SK-N-SH (cell line): ENCODE measurements around the gene LRRC43. TPM values are rescaled to one million over a fixed set of nuclear protein-coding genes. Genes with fewer than 3 reads are reported as not detected.

Source experiments
- CTCF ChIA-PET: fragments of 300-600, 350-600 bp; formaldehyde crosslinking; extraction: SDS; loops from one replicate; lab custom pipeline; 2021; lab: Yijun Ruan, JAX
- POLR2A ChIA-PET: fragments of 350-600 bp; sonication (Branson Sonifier 250); formaldehyde crosslinking; extraction: SDS; loops from one replicate; lab custom pipeline; 2020; ENCODE audit warnings: antibody characterized with exemption, inconsistent platforms; lab: Yijun Ruan, JAX
- DNase-seq: peaks from one replicate; pipeline ENCODE4 v3.0.0; 2012
- H2AFZ ChIP-seq: fragments of 200-600 bp; sonication (generic); 2 replicates; pipeline ENCODE4 v1.8.1; 2016; ENCODE audit warnings: antibody characterized with exemption, mild to moderate bottlenecking, low read depth
- H3F3A ChIP-seq: fragments of 200-600 bp; sonication (generic); replicated peaks from 2 replicates; pipeline ENCODE3; 2016; ENCODE audit warnings: antibody characterized with exemption, mild to moderate bottlenecking; ENCODE audit not compliant: insufficient read depth
- H3K27ac ChIP-seq, 2 experiments: fragments of 200-500 bp in 1 of 2; fragments of 200-600 bp in 1 of 2; sonication (Bioruptor generic) in 1 of 2; sonication (generic), shearing (Covaris generic) in 1 of 2; 2 replicates each; pipeline versions ENCODE4 v1.5.1 to v1.6.1; 2014 to 2016; ENCODE audit warnings: low read depth in 2 of 2, inconsistent platforms in 1 of 2, low read length in 1 of 2, mild to moderate bottlenecking in 1 of 2, mixed read lengths in 1 of 2
- H3K27me3 ChIP-seq: fragments of 200-600 bp; sonication (generic), shearing (Covaris generic); 2 replicates; pipeline ENCODE4 v1.6.1; 2016; ENCODE audit warnings: mixed run types; ENCODE audit not compliant: insufficient read depth
- H3K36me3 ChIP-seq, 2 experiments: fragments of 200-500 bp in 1 of 2; fragments of 200-600 bp in 1 of 2; sonication (Bioruptor generic) in 1 of 2; sonication (generic) in 1 of 2; replicated peaks in 1 of 2; 2 replicates each; pipeline versions ENCODE3 to v1.5.1; 2014 to 2016; ENCODE audit warnings: low read length in 1 of 2, mild to moderate bottlenecking in 1 of 2; ENCODE audit not compliant: insufficient read depth in 2 of 2, control insufficient read depth in 1 of 2
- H3K4me1 ChIP-seq, 2 experiments: fragments of 200-500 bp in 1 of 2; fragments of 200-600 bp in 1 of 2; sonication (Bioruptor generic) in 1 of 2; sonication (generic), shearing (Covaris generic) in 1 of 2; 2 replicates each; pipeline versions ENCODE4 v1.5.1 to v1.6.1; 2014 to 2016; ENCODE audit warnings: low read depth in 1 of 2, low read length in 1 of 2, mixed run types in 1 of 2; ENCODE audit not compliant: insufficient read depth in 2 of 2, control insufficient read depth in 1 of 2
- H3K4me2 ChIP-seq: fragments of 200-600 bp; sonication (generic), shearing (Covaris generic); 2 replicates; pipeline ENCODE4 v1.6.1; 2017; ENCODE audit warnings: mixed run types
- H3K4me3 ChIP-seq, 2 experiments: fragments of 200-500 bp in 1 of 2; fragments of 200-600 bp in 1 of 2; sonication (Bioruptor generic) in 1 of 2; sonication (generic), shearing (Covaris generic) in 1 of 2; 2 replicates each; pipeline versions ENCODE4 v1.5.1 to v1.8.1; 2014 to 2016; ENCODE audit warnings: low read depth in 2 of 2, inconsistent platforms in 1 of 2, low read length in 1 of 2, mild to moderate bottlenecking in 1 of 2, mixed read lengths in 1 of 2, moderate library complexity in 1 of 2
- H3K79me2 ChIP-seq: fragments of 200-600 bp; sonication (generic); 2 replicates; pipeline ENCODE4 v1.8.1; 2017; ENCODE audit warnings: mild to moderate bottlenecking; ENCODE audit not compliant: insufficient read depth
- H3K9ac ChIP-seq: fragments of 200-600 bp; sonication (generic); 2 replicates; pipeline ENCODE4 v1.6.1; 2017; ENCODE audit warnings: mixed run types
- H3K9me2 ChIP-seq: fragments of 200-600 bp; sonication (generic); 2 replicates; pipeline ENCODE4 v1.6.1; 2017; ENCODE audit warnings: mixed run types
- H3K9me3 ChIP-seq: fragments of 200-600 bp; sonication (generic); 2 replicates; pipeline ENCODE4 v1.6.1; 2017; ENCODE audit warnings: mixed run types, mild to moderate bottlenecking, moderate library complexity
- H4K20me1 ChIP-seq: fragments of 200-600 bp; sonication (generic); 2 replicates; pipeline ENCODE4 v1.6.1; 2017; ENCODE audit warnings: mild to moderate bottlenecking, mixed run types; ENCODE audit not compliant: insufficient read depth
- GABPA ChIP-seq: IDR thresholded peaks from 2 replicates; pipeline ENCODE4 v1.4.0; 2012; ENCODE audit warnings: low read depth, mild to moderate bottlenecking
- JUND ChIP-seq: IDR thresholded peaks from 2 replicates; pipeline ENCODE4 v1.4.0; 2012
- MAX ChIP-seq: IDR thresholded peaks from 2 replicates; pipeline ENCODE4 v1.4.0; 2012; ENCODE audit warnings: low read depth
- MXI1 ChIP-seq: IDR thresholded peaks from 2 replicates; pipeline ENCODE4 v1.6.1; 2012; ENCODE audit warnings: mild to moderate bottlenecking, low read depth, low read length, improper control_type of control experiment
- POLR2AphosphoS5 ChIP-seq: IDR thresholded peaks from 2 replicates; pipeline ENCODE4 v1.6.1; 2012; ENCODE audit warnings: low read depth, low read length
- RCOR1 ChIP-seq: fragments of 150-350 bp; IDR thresholded peaks from 2 replicates; pipeline ENCODE4 v1.6.1; 2017; ENCODE audit warnings: antibody characterized with exemption, low read length
- REST ChIP-seq: IDR thresholded peaks from 2 replicates; pipeline ENCODE4 v1.6.1; 2012; ENCODE audit warnings: mild to moderate bottlenecking, low read depth, low read length, moderate library complexity
- RXRA ChIP-seq: IDR thresholded peaks from 2 replicates; pipeline ENCODE4 v1.4.0; 2012; ENCODE audit warnings: low read depth, mild to moderate bottlenecking, borderline replicate concordance
- SIN3A ChIP-seq: IDR thresholded peaks from 2 replicates; pipeline ENCODE4 v1.6.1; 2012; ENCODE audit warnings: low read depth, mild to moderate bottlenecking, low read length, moderate library complexity, borderline replicate concordance
- USF1 ChIP-seq: IDR thresholded peaks from 2 replicates; pipeline ENCODE4 v1.4.0; 2012; ENCODE audit warnings: low read depth, borderline replicate concordance
- YY1 ChIP-seq: IDR thresholded peaks from 2 replicates; pipeline ENCODE4 v1.4.0; 2012; ENCODE audit warnings: low read depth, mild to moderate bottlenecking
- WGBS: methylation state at CpG from one replicate; pipeline ENCODE4 v1.1.6; 2017; ENCODE audit warnings: low lambda C conversion rate; 5-methylcytosine and 5-hydroxymethylcytosine counted together
- polyA plus RNA-seq, 3 experiments: library from polyadenylated mRNA; depleted of rRNA; stranded (reverse); fragments of >200 nt; gene quantifications; 2 replicates each; pipeline ENCODE4 v1.2.3, GENCODE V29; 2012

The LRRC43 gene
- polyA plus RNA-seq, 1 of the 3 experiments (the other 2 are of a cell fraction) = 0.94 TPM

GRCh38 chr12:122160761-122161160 lies 22.2 kb upstream of the LRRC43 start:
- no peaks in the 10 kb centered on the region for H3K9me2 ChIP-seq
- H3K27me3 ChIP-seq = no peaks in the 10 kb centered on the region
- H3F3A ChIP-seq = no peaks in the 10 kb centered on the region
- no peak overlapping the region for H2AFZ ChIP-seq
- ChIA-PET POLR2A (no interaction called here), CTCF (no interaction called here)
- H4K20me1 ChIP-seq = no peaks in the 10 kb centered on the region
- no peaks in the 10 kb centered on the region for H3K79me2 ChIP-seq
- H3K9ac ChIP-seq = no peak overlapping the region
- no peak overlapping the region for H3K4me2 ChIP-seq
- 83% methylated on average over 11 of the region's 11 CpGs for WGBS
- no peaks in the 10 kb centered on the region for H3K36me3 ChIP-seq
- no peaks in the 10 kb centered on the region for H3K9me3 ChIP-seq
- H3K4me1 ChIP-seq = no peaks in the 10 kb centered on the region; a peak in 1 of 4 replicates
- no peak overlapping the region for H3K4me3 ChIP-seq
- H3K27ac ChIP-seq = no peak overlapping the region
- no peak for TF ChIP-seq GABPA
- DNase-seq = no peak

GRCh38 chr12:122161682-122162081 lies 21.2 kb upstream of the LRRC43 start:
- no peak overlapping the region for H2AFZ ChIP-seq
- TF ChIP-seq RCOR1 = no peak
- no peak for TF ChIP-seq MXI1
- no peak overlapping the region for H3K4me3 ChIP-seq
- H3K27me3 ChIP-seq = no peaks in the 10 kb centered on the region
- no peaks in the 10 kb centered on the region for H3F3A ChIP-seq
- no peaks in the 10 kb centered on the region for H4K20me1 ChIP-seq
- 84% methylated on average over 8 of the region's 8 CpGs for WGBS
- no peak for DNase-seq
- H3K27ac ChIP-seq = no peak overlapping the region
- no peaks in the 10 kb centered on the region for H3K9me2 ChIP-seq
- H3K79me2 ChIP-seq = no peaks in the 10 kb centered on the region
- ChIA-PET CTCF (interaction anchor here (0.9 kb wide), 1 partner anchor 12 kb away, joined by 3 read pairs; no protein-coding TSS in a partner anchor), POLR2A (no interaction called here)
- H3K9ac ChIP-seq = no peak overlapping the region
- H3K4me2 ChIP-seq = no peak overlapping the region
- H3K4me1 ChIP-seq = no peaks in the 10 kb centered on the region; a peak in 1 of 4 replicates
- no peaks in the 10 kb centered on the region for H3K36me3 ChIP-seq
- no peaks in the 10 kb centered on the region for H3K9me3 ChIP-seq

- CTCF ChIA-PET = interaction anchor here (0.6 to 1.0 kb wide), 2 partner anchors 28 to 495 kb away, joined by 3 read pairs; no protein-coding TSS in a partner anchor
- 74% methylated on average over 3 of the region's 3 CpGs for WGBS
- POLR2A ChIA-PET = no interaction called here
These were observed 19.9 kb upstream of the LRRC43 start for GRCh38 chr12:122162976-122163375.

More at GRCh38 chr12:122162976-122163375, 19.9 kb upstream of the LRRC43 start:
- no peak for TF ChIP-seq POLR2AphosphoS5
- TF ChIP-seq SIN3A = no peak
- TF ChIP-seq USF1 = no peak
- TF ChIP-seq RXRA = no peak
- TF ChIP-seq JUND = no peak
- no peak for TF ChIP-seq YY1
- no peak for TF ChIP-seq MAX
- TF ChIP-seq REST = no peak
- Histone ChIP-seq H3K27ac (no peak overlapping the region), H2AFZ (no peak overlapping the region), H3K79me2 (no peaks in the 10 kb centered on the region), H3K9ac (no peak overlapping the region), H3K36me3 (no peaks in the 10 kb centered on the region), H3K9me3 (no peaks in the 10 kb centered on the region), H3K9me2 (no peaks in the 10 kb centered on the region), H3F3A (no peaks in the 10 kb centered on the region), H3K27me3 (no peaks in the 10 kb centered on the region), H3K4me1 (no peaks in the 10 kb centered on the region; a peak in 1 of 4 replicates), H3K4me2 (no peak overlapping the region), H4K20me1 (no peaks in the 10 kb centered on the region), H3K4me3 (no peak overlapping the region)
- DNase-seq = no peak
